Measurements from ENCODE around the gene LYPD1. TPM values are rescaled to one million over a fixed set of nuclear protein-coding genes. Genes with fewer than 3 reads are reported as not detected.

The LYPD1 gene
- total and polyA plus RNA-seq, 9 of the 15 experiments (the other 6 are each of a cell fraction or from before 2014, with no cell fraction given) = not detected

DNA sequence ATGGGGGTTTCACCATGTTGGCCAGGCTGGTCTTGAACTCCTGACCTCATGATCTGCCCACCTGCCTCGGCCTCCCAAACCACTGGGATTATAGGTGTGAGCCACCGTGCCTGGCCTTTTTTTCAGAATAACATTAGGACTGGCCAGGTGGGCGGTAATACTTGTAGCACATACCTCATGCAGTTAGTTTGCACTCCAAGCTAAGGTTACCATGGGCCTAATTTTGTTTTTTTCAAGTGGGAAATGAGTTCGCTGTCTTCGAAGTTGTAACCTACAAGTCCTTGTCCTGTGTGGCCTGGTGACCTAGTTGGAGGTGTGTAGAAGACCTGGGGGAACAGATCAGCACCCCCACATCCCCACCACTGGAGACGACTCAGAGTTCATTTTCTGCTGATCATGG is 74.8 kb downstream of the LYPD1 start:
- intact Hi-C loops (cut with micrococcal nuclease) = no loop called here
- H3K4me3 ChIP-seq = no peak overlapping the region
- H3K4me1 ChIP-seq (replicated peaks in 1 of 2; ENCODE audit: control insufficient read depth in 2 of 2, insufficient read depth in 2 of 2, low read length in 2 of 2) = no peaks in the 10 kb centered on the region
- no peak overlapping the region for H3K27ac ChIP-seq (ENCODE audit: extremely low read depth, low read depth, low read length)
- no peaks in the 10 kb centered on the region for H3K36me3 ChIP-seq (ENCODE audit: control insufficient read depth, insufficient read depth, low read length)
- TF ChIP-seq TAF15 (IDR thresholded peaks at IDR 0.05; ENCODE audit: low read depth, low read length) = no peak
- TF ChIP-seq CBX3 (IDR thresholded peaks at IDR 0.05; ENCODE audit: borderline replicate concordance in 1 of 2, low read length in 2 of 2) = no peak
- TF ChIP-seq KLF10 (CRISPR knock-in tag; IDR thresholded peaks at IDR 0.05) = no peak
- no peak for TF ChIP-seq HDAC3 (IDR thresholded peaks at IDR 0.05; ENCODE audit: borderline replicate concordance, partially characterized antibody)
- TF ChIP-seq ELK1 (CRISPR knock-in tag; IDR thresholded peaks at IDR 0.05) = no peak
- no peak for TF ChIP-seq RBM17 (IDR thresholded peaks at IDR 0.05; ENCODE audit: borderline replicate concordance, low read depth, low read length)
- no peak for TF ChIP-seq PYGO2 (tag; IDR thresholded peaks at IDR 0.05)
- no peak for TF ChIP-seq PRPF4 (IDR thresholded peaks at IDR 0.05; ENCODE audit: insufficient read depth, low read depth, low read length, poor library complexity, severe bottlenecking)
- no peak for TF ChIP-seq RAD21 (CRISPR knock-in tag; conservative IDR thresholded peaks at IDR 0.05 in 1 of 2, IDR thresholded peaks at IDR 0.05 in 1 of 2)
- TF ChIP-seq VEZF1 (CRISPR knock-in tag; IDR thresholded peaks at IDR 0.05) = no peak
- TF ChIP-seq COPS2 (conservative IDR thresholded peaks at IDR 0.05) = no peak
- no peak for TF ChIP-seq TAF1 (IDR thresholded peaks at IDR 0.05; ENCODE audit: control insufficient read depth, extremely low read depth, insufficient read depth, low read length, severe bottlenecking)
- TF ChIP-seq PPARD (CRISPR knock-in tag; IDR thresholded peaks at IDR 0.05) = no peak
- TF ChIP-seq BMI1 (IDR thresholded peaks at IDR 0.05; ENCODE audit: low read length) = no peak
- no peak for TF ChIP-seq ZNF124 (CRISPR knock-in tag; IDR thresholded peaks at IDR 0.05)
- TF ChIP-seq, protein P1, sequence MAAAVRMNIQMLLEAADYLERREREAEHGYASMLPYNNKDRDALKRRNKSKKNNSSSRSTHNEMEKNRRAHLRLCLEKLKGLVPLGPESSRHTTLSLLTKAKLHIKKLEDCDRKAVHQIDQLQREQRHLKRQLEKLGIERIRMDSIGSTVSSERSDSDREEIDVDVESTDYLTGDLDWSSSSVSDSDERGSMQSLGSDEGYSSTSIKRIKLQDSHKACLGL (CRISPR knock-in tag; IDR thresholded peaks at IDR 0.05; ENCODE audit: borderline replicate concordance, poor library complexity, severe bottlenecking) = no peak
- TF ChIP-seq NR3C1 (CRISPR knock-in tag; IDR thresholded peaks at IDR 0.05) = no peak
- FAIRE-seq (no peak), DNase-seq (ENCODE audit: extremely low read depth in 1 of 4, low spot score in 3 of 4) (no peak), ATAC-seq (no peak)
- H3K9me3 ChIP-seq (replicated peaks; ENCODE audit: control insufficient read depth, insufficient read depth, low read depth, low read length) = no peaks in the 10 kb centered on the region
- no peak overlapping the region for H2AFZ ChIP-seq (ENCODE audit: low read depth, low read length)
- POLR2A ChIA-PET = no interaction called here
- H3K9ac ChIP-seq (ENCODE audit: insufficient read depth in 1 of 2, low read depth in 2 of 2, low read length in 2 of 2) = no peak overlapping the region
- H4K20me1 ChIP-seq (replicated peaks; ENCODE audit: control insufficient read depth, insufficient read depth, low read length) = no peaks in the 10 kb centered on the region
- no peak overlapping the region for H3K4me2 ChIP-seq (ENCODE audit: insufficient read depth, low read length)
- 0% methylated on average over 6 of the region's 6 CpGs for WGBS (ENCODE audit: insufficient coverage, low coverage, missing lambda C conversion rate)
- in situ Hi-C loops (cut with MboI) = no loop called here
- no TSS peak for BruUV-seq (replicated peaks)
- CTCF ChIA-PET (ENCODE audit: low intra/inter-chr PET ratio) = no interaction called here
- no peaks in the 10 kb centered on the region for H3K27me3 ChIP-seq (ENCODE audit: control insufficient read depth in 2 of 2, insufficient read depth in 2 of 2, low read length in 2 of 2)
- no peaks in the 10 kb centered on the region for H3K79me2 ChIP-seq (ENCODE audit: control insufficient read depth, insufficient read depth, low read length)
- no peaks in the 10 kb centered on the region for H3K9me1 ChIP-seq (ENCODE audit: control insufficient read depth, insufficient read depth, low read length)
